HPDE6-E6E7 (cell line): ENCODE data around the gene ZMYM2.

Experiments used
- DNase-seq: peaks from one replicate; pipeline ENCODE4 v3.0.0; 2011; ENCODE audit warnings: missing footprints; ENCODE audit errors: extremely low spot score

The ZMYM2 gene

DNA sequence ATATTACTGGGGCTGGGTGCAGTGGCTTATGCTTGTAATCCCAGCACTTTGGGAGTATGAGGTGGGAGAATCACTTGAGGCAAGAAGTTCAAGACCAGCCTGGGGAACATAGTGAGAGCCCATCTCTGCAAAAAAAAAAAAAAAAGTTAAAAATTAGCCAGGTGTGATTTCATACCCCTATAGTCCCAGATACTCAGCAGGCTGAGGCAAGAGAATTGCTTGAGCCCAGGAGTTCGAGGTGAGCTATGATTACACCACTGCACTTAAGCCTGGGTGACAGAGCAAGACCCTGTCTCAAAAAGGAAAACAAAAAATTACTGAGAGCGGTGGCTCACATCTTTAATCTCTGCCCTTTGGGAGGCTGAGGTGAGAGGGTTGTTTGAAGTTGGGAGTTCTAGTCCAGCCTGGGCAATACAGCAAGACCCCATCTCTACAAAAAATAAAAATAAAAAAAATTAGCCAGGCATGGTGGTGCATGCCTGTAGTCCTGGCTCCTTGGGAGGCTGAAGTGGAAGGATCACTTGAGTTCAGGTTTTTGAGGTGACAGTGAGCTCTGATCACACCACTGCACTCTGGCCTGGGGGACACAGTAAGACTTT lies 87.5 kb downstream of the ZMYM2 start:
- no peak for DNase-seq

- DNase-seq, result no peak
These were observed 91.3 kb downstream of the ZMYM2 start for GRCh38 chr13:20049558-20050473.

DNA sequence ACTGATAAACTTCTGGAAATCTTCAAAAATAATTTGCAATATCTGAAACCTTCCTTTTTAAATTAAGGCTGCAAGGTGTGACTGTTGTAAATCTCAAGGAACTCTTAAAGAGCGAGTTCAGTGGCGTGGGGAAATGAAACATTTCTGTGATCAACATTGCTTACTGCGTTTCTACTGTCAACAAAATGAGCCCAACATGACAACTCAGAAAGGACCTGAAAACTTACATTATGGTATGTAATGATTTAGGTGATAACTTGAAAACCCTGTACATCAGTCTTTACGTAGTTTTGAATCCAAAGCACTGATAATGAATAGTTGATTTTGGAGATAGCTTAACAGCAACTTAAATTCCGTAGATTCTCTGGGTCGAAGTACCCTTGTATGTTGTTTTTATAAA lies 92.8 kb downstream of the ZMYM2 start:
- DNase-seq, result no peak

- no peak for DNase-seq
These were observed 94.5 kb downstream of the ZMYM2 start for GRCh38 chr13:20053016-20053415.

- DNase-seq, result no peak
These were observed 95.4 kb downstream of the ZMYM2 start for GRCh38 chr13:20053891-20054290.

DNA sequence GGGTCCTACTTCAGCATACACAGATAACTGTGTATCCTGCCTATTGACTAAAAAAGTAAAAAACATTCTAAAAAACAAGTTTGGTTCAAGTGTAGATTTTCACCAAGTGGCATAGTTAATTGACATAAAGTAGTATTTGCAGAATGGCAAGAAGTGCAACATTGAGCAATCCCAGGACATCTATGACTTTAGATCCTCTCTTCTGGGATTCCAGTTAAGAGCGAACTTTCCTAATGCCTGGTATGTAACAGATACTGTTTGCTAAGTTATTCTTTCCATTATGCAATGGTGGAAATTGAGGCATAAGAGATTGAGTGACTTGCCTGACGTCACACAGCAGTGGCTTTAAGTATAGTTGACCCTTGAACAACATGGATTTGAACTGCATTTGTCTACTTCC lies 96.1 kb downstream of the ZMYM2 start:
- DNase-seq, result no peak

GRCh38 chr13:20057214-20057613 lies 98.7 kb downstream of the ZMYM2 start:
- no peak for DNase-seq

DNA sequence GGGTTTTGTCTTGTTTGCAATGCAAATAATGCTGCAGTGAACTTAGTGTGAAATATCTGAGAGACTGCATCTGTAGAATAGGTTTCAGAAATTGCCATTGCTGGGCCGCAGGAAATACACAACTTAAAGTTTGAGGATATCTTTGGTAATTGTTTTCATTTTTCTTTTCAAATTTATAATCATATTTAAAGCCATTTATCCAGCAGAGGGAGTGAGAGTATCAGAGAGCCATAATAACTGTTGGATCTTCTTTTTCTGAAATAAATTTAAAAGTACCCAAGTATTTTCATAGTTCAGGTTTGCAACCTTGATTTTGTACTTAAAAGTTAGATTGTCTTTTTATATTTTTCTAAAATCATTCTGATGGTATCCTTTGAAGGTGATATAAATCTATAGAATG lies 99.4 kb downstream of the ZMYM2 start:
- no peak for DNase-seq

DNA sequence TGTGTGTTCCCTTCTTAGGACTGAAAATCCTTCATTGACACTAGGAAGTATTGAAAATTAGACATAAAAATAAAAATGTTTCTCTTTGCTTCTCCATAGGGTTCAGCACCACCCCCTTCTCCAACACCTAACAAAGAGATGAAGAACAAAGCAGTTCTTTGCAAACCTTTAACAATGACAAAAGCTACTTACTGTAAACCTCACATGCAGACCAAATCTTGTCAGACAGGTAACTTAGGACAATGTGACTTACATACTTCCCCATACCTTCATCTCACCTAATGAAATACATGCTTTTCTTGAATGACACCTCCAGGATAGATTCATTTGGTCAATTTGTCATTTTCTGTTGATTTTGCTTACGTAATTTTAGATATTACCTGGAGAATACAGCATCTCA lies 99.9 kb downstream of the ZMYM2 start:
- DNase-seq, result no peak

- no peak for DNase-seq
These were observed 105.6 kb downstream of the ZMYM2 start for GRCh38 chr13:20064128-20064527.

DNA sequence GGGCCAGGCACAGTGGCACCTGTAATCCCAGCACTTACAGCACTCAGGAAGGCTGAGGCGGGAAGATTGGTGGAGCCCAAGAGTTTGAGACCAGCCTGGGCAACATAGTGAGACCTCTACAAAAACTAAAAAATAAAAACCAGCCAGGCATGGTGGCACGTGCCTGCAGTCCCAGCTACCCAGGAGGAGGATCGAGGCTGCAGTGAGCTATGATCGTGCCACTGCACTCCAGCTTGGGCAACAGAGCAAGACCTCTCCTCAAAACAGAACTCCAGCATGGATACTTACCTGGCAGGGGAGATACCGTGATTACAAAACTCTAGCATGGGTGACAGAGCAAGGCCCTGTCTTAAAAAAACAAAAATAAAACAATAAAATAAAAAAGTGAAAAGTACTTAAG lies 107.0 kb downstream of the ZMYM2 start:
- DNase-seq, result no peak

DNA sequence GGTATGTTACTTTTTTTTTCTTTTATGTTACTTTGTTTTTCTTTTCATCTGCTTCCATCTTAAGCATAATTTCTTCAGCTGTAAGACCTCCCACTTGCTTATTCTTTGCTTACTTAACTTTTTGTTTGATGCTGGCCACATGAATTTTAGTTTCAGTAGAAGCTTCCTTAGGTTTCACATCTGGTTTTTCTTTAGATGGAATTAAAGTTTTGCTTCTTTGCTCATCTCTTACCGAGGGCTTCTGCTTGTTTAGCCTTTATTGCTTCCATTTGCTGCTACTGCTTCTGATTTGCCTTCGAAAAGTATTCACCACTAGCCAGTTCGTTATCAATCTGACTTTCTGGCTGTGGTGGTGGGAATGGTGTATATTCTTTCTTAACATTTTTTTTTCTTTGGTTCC lies 111.4 kb downstream of the ZMYM2 start:
- no peak for DNase-seq

GRCh38 chr13:20073775-20074174 lies 115.2 kb downstream of the ZMYM2 start:
- no peak for DNase-seq

GRCh38 chr13:20074966-20075365 lies 116.4 kb downstream of the ZMYM2 start:
- no peak for DNase-seq

DNA sequence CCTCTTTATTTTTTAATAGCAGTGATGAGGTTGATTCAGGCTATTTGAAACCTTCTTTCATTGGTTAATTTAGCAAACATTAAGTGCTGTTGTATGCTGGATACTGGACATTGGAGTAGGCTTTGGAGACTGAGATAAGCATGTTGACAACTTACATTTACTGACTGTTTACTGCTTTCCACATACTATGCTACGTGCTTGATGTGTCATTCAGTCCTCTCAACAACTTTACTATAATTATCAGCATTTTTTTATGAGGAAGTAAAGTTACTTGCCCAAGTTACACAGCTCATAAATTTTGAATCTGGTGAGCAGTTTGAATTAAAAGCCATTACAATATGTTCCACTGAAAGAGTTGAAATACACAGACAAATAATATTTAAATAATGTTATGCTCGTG lies 118.6 kb downstream of the ZMYM2 start:
- no peak for DNase-seq

GRCh38 chr13:20080377-20081164 lies 122.0 kb downstream of the ZMYM2 start:
- no peak for DNase-seq

DNA sequence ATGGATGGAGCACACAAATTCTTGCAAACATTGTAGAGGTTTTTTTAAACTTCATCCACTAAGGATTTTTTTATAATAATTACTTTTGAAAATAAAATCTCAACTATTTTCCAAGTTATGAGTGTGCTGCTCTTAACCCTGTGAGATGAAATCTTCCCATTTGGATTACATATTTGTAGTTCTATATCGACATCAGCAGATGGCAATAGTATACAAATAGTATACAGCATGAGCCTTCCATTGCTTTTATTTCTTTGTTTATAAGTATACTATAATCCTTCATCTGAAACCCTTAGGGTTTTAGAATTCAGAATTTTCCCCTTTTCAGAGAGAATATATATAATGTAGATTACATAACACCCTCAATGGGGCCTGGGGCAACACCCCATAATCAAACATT lies 131.8 kb downstream of the ZMYM2 start:
- no peak for DNase-seq

- no peak for DNase-seq
These were observed 135.4 kb downstream of the ZMYM2 start for GRCh38 chr13:20093951-20094350.

DNA sequence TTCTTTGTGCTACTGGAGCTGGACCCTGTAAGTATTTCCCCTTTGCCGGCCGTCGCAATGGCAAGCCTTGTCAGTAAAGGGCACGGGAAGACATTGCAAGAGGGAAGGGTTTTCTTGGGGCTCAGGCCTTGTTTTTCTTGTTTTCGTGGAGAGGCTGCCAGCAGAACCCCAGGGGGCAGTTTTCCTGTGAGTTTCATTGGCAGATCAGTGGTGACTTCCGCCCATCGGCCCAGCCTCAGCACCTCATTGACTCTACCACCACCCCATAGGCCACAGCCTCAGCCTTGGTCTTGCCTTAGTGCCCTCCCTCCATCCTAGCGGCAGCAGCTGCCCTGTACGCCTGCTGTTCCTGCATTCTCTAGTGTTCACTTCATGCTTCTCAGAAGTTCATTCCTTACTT lies 140.8 kb downstream of the ZMYM2 start:
- no peak for DNase-seq

GRCh38 chr13:20101467-20102316 lies 143.2 kb downstream of the ZMYM2 start:
- no peak for DNase-seq

DNA sequence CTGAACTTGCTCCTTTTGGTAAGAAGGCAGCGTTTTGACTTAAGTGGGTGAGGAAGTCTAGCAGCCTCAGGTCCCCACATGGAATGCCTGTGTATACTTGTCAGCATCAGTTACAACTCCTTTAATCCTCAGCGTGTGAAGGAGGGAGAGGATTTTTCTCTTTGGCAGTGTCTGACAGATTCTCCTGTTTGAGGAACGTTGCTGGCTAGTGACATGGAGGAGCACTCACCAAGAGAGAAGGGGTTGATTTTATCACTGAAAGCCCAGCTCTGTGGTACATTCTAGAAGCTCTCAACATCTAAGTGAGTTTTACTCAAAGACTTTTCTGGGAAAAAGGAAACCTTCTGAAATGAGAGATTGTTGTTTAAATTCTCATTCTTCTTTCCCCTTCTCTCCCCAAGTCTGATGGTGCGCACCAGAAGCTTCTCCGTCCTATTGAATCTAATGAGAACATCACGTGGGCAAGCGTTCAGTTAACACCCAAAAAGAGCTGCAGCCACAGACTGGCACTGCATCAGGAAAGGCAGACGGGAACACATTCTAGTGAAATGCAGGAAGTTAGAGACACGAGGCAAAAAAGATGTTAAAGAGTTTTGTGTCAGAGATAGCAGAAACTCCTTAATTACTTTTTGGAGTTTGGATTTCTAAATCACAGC lies 144.1 kb downstream of the ZMYM2 start:
- no peak for DNase-seq
